Measurements from ENCODE around the gene KATNB1.

Gene KATNB1

GRCh38 chr16:57704011-57704904 lies 31.3 kb upstream of the KATNB1 start:
- no peak for DNase-seq
- H3K4me3 ChIP-seq (ENCODE audit: low read depth, low read length), result no peak overlapping the region
- TF ChIP-seq, protein P1, sequence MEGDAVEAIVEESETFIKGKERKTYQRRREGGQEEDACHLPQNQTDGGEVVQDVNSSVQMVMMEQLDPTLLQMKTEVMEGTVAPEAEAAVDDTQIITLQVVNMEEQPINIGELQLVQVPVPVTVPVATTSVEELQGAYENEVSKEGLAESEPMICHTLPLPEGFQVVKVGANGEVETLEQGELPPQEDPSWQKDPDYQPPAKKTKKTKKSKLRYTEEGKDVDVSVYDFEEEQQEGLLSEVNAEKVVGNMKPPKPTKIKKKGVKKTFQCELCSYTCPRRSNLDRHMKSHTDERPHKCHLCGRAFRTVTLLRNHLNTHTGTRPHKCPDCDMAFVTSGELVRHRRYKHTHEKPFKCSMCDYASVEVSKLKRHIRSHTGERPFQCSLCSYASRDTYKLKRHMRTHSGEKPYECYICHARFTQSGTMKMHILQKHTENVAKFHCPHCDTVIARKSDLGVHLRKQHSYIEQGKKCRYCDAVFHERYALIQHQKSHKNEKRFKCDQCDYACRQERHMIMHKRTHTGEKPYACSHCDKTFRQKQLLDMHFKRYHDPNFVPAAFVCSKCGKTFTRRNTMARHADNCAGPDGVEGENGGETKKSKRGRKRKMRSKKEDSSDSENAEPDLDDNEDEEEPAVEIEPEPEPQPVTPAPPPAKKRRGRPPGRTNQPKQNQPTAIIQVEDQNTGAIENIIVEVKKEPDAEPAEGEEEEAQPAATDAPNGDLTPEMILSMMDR (IDR thresholded peaks at IDR 0.05; ENCODE audit: low read depth, low read length), result no peak
- no peaks in the 10 kb centered on the region for H3K9me3 ChIP-seq
- no peaks in the 10 kb centered on the region for H3K4me1 ChIP-seq
- no peaks in the 10 kb centered on the region for H3K36me3 ChIP-seq
- no peaks in the 10 kb centered on the region for H3K27me3 ChIP-seq

GRCh38 chr16:57704905-57705852 lies 30.4 kb upstream of the KATNB1 start:
- Histone ChIP-seq H3K9me3 (no peaks in the 10 kb centered on the region), H3K4me3 (ENCODE audit: low read depth, low read length) (no peak overlapping the region), H3K27me3 (no peaks in the 10 kb centered on the region), H3K4me1 (no peaks in the 10 kb centered on the region), H3K36me3 (no peaks in the 10 kb centered on the region)
- no peak for DNase-seq
- TF ChIP-seq, protein P1 (IDR thresholded peaks at IDR 0.05; ENCODE audit: low read depth, low read length), result no peak

DNA sequence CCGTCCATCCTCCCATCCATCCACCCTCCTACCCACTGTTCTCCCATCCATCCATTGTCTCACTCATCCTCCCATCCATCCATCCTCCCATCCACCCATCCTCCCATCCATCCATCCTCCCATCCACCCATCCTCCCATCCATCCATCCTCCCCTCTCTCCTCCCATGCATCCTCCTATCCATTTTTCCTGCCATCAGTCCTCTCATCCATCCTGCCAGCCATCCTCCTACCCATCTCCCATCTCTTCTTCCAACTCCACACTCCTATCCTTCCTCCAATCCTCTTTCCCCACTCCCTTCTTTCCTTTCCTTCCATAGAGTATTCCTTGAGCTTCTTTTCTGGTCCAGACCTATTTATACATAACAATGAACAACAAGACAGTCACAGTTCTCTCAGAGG lies 28.9 kb upstream of the KATNB1 start:
- Histone ChIP-seq H3K4me3 (ENCODE audit: low read depth, low read length) (no peak overlapping the region), H3K9me3 (no peaks in the 10 kb centered on the region), H3K4me1 (no peaks in the 10 kb centered on the region; the same call in 1 of the 2 replicates), H3K36me3 (no peaks in the 10 kb centered on the region), H3K27me3 (no peaks in the 10 kb centered on the region)
- no peak for DNase-seq
- TF ChIP-seq, protein P1 (IDR thresholded peaks at IDR 0.05; ENCODE audit: low read depth, low read length), result no peak

- Histone ChIP-seq H3K4me1 (no peaks in the 10 kb centered on the region; the same call in 1 of the 2 replicates), H3K36me3 (no peaks in the 10 kb centered on the region), H3K9me3 (no peaks in the 10 kb centered on the region), H3K27me3 (no peaks in the 10 kb centered on the region), H3K4me3 (ENCODE audit: low read depth, low read length) (no peak overlapping the region)
- DNase-seq, result no peak
- TF ChIP-seq, protein P1 (IDR thresholded peaks at IDR 0.05; ENCODE audit: low read depth, low read length), result no peak
Observed at GRCh38 chr16:57707331-57707730, 28.2 kb upstream of the KATNB1 start.

- Histone ChIP-seq H3K4me1 (no peaks in the 10 kb centered on the region; the same call in 1 of the 2 replicates), H3K27me3 (no peaks in the 10 kb centered on the region), H3K4me3 (ENCODE audit: low read depth, low read length) (no peak overlapping the region), H3K36me3 (no peaks in the 10 kb centered on the region), H3K9me3 (no peaks in the 10 kb centered on the region)
- TF ChIP-seq, protein P1 (IDR thresholded peaks at IDR 0.05; ENCODE audit: low read depth, low read length), result no peak
- no peak for DNase-seq
Observed at GRCh38 chr16:57708168-57708567, 27.4 kb upstream of the KATNB1 start.

Measured in BE2C (cell line).